Measurements from ENCODE around the gene DSCAML1. TPM values are rescaled to one million over a fixed set of nuclear protein-coding genes. Genes with fewer than 3 reads are reported as not detected.

The DSCAML1 gene
- total and polyA plus RNA-seq, 10 of the 15 experiments (the other 5 are each of a cell fraction or from before 2014, with no cell fraction given) = 0.03 to 0.18 (median 0.06) TPM; not detected in 1

DNA sequence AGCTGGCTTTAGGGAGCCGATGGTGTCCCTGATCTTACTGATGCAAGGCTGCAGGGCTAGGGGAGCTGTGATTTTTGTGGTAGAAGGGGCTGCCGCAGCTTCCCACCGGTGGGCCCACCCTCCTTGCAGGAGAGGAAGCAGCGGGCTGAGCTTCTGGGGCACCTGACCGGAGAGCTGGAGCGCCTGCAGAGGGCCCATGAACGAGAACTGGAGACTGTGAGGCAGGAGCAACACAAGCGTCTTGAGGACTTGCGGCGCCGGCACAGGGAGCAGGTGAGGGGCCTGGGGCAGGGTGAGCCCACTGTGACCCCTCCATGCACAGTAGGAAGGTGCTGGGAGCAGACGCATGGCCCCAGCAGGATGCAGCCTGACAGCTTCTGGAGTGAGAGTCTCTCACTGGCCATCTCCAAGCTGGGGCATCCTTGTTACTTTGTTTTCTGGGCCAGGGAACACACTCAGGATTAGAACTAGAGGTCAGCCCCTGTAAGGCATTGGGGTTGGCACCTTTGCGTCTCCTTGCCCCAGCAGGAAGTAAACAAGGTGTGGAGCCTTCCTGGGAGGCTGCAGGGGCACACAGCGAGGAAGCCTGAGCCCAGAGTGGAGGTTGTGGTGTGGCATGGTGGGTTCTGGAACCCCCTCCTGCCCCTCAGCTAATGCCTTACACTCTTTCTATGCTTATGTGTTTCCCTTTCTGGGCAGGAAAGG is 402.6 kb downstream of the DSCAML1 start (continued):
- TF ChIP-seq NFIC (IDR thresholded peaks at IDR 0.05; ENCODE audit: low read depth, low read length) = no peak
- no peak for TF ChIP-seq ZNF622 (IDR thresholded peaks at IDR 0.05)
- TF ChIP-seq KAT2A (conservative IDR thresholded peaks at IDR 0.05; ENCODE audit: control insufficient read depth, low read depth, low read length) = no peak
- TF ChIP-seq FOXK2 (IDR thresholded peaks at IDR 0.05) = no peak
- TF ChIP-seq ESRRA (IDR thresholded peaks at IDR 0.05; ENCODE audit: low read length) = no peak

GRCh38 chr11:117392979-117393378 is 404.0 kb downstream of the DSCAML1 start:
- FAIRE-seq (no peak), ATAC-seq (no peak), DNase-seq (ENCODE audit: low read depth, low spot score) (no peak)
- H3K9ac ChIP-seq (ENCODE audit: control insufficient read depth, insufficient read depth, low read length) = no peak overlapping the region
- no peaks in the 10 kb centered on the region for H3K79me2 ChIP-seq (ENCODE audit: control insufficient read depth, insufficient read depth, low read length)
- H3K9me3 ChIP-seq (replicated peaks; ENCODE audit: control insufficient read depth, insufficient read depth, low read length) = no peaks in the 10 kb centered on the region; the same call in 2 of the 3 replicates
- no peak overlapping the region for H2AFZ ChIP-seq (ENCODE audit: control insufficient read depth, low read depth, low read length)
- TF ChIP-seq MEF2B (IDR thresholded peaks at IDR 0.05; ENCODE audit: partially characterized antibody, poor library complexity, severe bottlenecking) (no peak), TCF3 (IDR thresholded peaks at IDR 0.05; ENCODE audit: borderline replicate concordance, insufficient read depth, low read depth, low read length) (0 out of 2 replicates have a peak, but pooled peaks have one; percentile 21), BCL3 (IDR thresholded peaks at IDR 0.05; ENCODE audit: borderline replicate concordance, insufficient read depth, low read depth, low read length, poor library complexity, severe bottlenecking) (peak; percentile 88), ZSCAN29 (IDR thresholded peaks at IDR 0.05) (no peak), TAF1 (IDR thresholded peaks at IDR 0.05; ENCODE audit: borderline replicate concordance, low read depth, low read length) (no peak)
- no peak overlapping the region for H3K27ac ChIP-seq (ENCODE audit: control insufficient read depth, insufficient read depth)
- RAD21 ChIA-PET (ENCODE audit: unreplicated experiment) = no interaction called here
- CTCF ChIA-PET = interaction anchor here (1.5 kb wide), 1 partner anchor 12 kb away, joined by 3 read pairs; no protein-coding TSS in a partner anchor
- no TSS peak for BruUV-seq (replicated peaks)
- no peak overlapping the region for H3K4me3 ChIP-seq
- intact Hi-C loops (cut with micrococcal nuclease; ENCODE audit: unreplicated experiment) (no loop called here), in situ Hi-C loops (cut with MboI) (no loop called here)
- POLR2A ChIA-PET = no interaction called here
- no peaks in the 10 kb centered on the region for H4K20me1 ChIP-seq (ENCODE audit: control insufficient read depth, insufficient read depth)
- peaks cover 9 to 33% of the 10 kb centered on the region in 2 experiments for H3K36me3 ChIP-seq (ENCODE audit: control insufficient read depth in 2 of 2, insufficient read depth in 2 of 2, low read length in 1 of 2)
- no peaks in the 10 kb centered on the region for H3K27me3 ChIP-seq (replicated peaks in 1 of 2; ENCODE audit: control insufficient read depth in 2 of 2, insufficient read depth in 2 of 2, low read length in 1 of 2)
- SMC1A ChIA-PET (ENCODE audit: uncharacterized antibody, unreplicated experiment) = no interaction called here
- WGBS (ENCODE audit: insufficient coverage, insufficient replicate concordance, low lambda C conversion rate, missing lambda C conversion rate) = 82% methylated on average over 8 of the region's 8 CpGs
- no peaks in the 10 kb centered on the region for H3K4me1 ChIP-seq (ENCODE audit: control insufficient read depth, insufficient read depth, low read length)
- no peak overlapping the region for H3K4me2 ChIP-seq (ENCODE audit: control insufficient read depth, insufficient read depth)

Measured in GM12878 (cell line).